Activated CD8-positive, alpha-beta T cell treated with anti-CD3 and anti-CD28 coated beads for 36 hours (primary cell): ENCODE results near the gene DHX32. TPM values are rescaled to one million over a fixed set of nuclear protein-coding genes. Genes with fewer than 3 reads are reported as not detected.

ENCODE experiments used
- ATAC-seq: fragments of 200-7000 bp; cut with Tn5 transposase; one replicate; pipeline ENCODE4 v1.10.0; 2021; ENCODE audit warnings: mild to moderate bottlenecking, moderate library complexity
- CTCF ChIA-PET: fragments of 350-600 bp; sonication (Branson Sonifier 250); formaldehyde crosslinking; loops from one replicate; lab custom pipeline; 2021; ENCODE audit warnings: antibody characterized with exemption; lab: Charles Lee
- POLR2A ChIA-PET: fragments of 350-600 bp; sonication (Branson Sonifier 250); formaldehyde crosslinking; loops from one replicate; lab custom pipeline; 2021; ENCODE audit warnings: antibody characterized with exemption; lab: Charles Lee
- DNase-seq: peaks from one replicate; pipeline ENCODE4 v3.0.0-alpha.2; 2020
- H3K27ac Mint-ChIP-seq: one replicate; pipeline ENCODE4 v1.8.0; 2021; ENCODE audit warnings: mild to moderate bottlenecking, mixed read lengths
- H3K27me3 Mint-ChIP-seq: one replicate; pipeline ENCODE4 v1.8.0; 2021; ENCODE audit warnings: mixed read lengths
- H3K36me3 Mint-ChIP-seq: one replicate; pipeline ENCODE4 v1.8.0; 2021; ENCODE audit warnings: low read depth, mixed read lengths
- H3K4me1 Mint-ChIP-seq: one replicate; pipeline ENCODE4 v1.8.0; 2021; ENCODE audit warnings: low read depth, mixed read lengths
- H3K4me3 Mint-ChIP-seq: one replicate; pipeline ENCODE4 v1.8.0; 2021; ENCODE audit warnings: mild to moderate bottlenecking, moderate library complexity, mixed read lengths
- H3K9me3 Mint-ChIP-seq: one replicate; pipeline ENCODE4 v1.8.0; 2021; ENCODE audit warnings: mixed read lengths
- CTCF ChIP-seq: fragments of 200-600 bp; IDR thresholded peaks from one replicate; pipeline ENCODE4 v1.8.0; 2022; ENCODE audit warnings: antibody characterized with exemption, mild to moderate bottlenecking
- intact Hi-C: fragments of 100-400 bp; cut with micrococcal nuclease; formaldehyde crosslinking; loops from one replicate; pipeline ENCODE4 v1.10.0; 2022
- total RNA-seq, 2 experiments: library from RNA; stranded (reverse); gene quantifications; one replicate each; pipeline ENCODE4 v1.2.3, GENCODE V29; 2021

The DHX32 gene
- total RNA-seq, 2 experiments from 2014 or later, result 26.6 to 27.8 TPM

DNA sequence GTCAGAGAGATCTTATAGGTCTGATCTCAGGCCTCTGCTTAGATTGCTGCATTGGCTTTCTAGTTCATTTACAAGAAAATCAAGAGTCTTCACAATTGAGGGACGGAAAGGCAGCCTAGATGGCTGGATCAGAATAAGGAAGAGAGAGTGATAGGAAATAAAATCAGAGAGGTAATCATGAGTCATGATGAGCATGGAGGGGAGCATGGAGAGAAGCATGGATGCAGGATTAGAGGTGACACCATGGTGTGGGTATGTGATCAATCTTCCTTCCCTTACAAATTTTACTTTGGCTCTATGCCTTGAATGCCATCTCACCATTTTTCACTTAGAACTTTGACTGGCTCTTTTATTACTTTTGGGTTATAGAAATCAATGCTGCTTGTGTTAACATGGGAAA lies 56.4 kb downstream of the DHX32 start:
- H3K4me3 Mint-ChIP-seq, result no peak overlapping the region
- no peaks in the 10 kb centered on the region for H3K27me3 Mint-ChIP-seq
- intact Hi-C loops, result no loop called here
- H3K27ac Mint-ChIP-seq, result no peak overlapping the region
- H3K4me1 Mint-ChIP-seq, result peaks cover 39% of the 10 kb centered on the region
- H3K9me3 Mint-ChIP-seq, result no peaks in the 10 kb centered on the region
- no peak for TF ChIP-seq CTCF
- ChIA-PET CTCF (no interaction called here), POLR2A (no interaction called here)
- DNase-seq (no peak), ATAC-seq (no peak)
- peaks cover 32% of the 10 kb centered on the region for H3K36me3 Mint-ChIP-seq

GRCh38 chr10:125823663-125824251 lies 57.3 kb downstream of the DHX32 start:
- DNase-seq (peak; percentile 22), ATAC-seq (peak; percentile 2)
- no peaks in the 10 kb centered on the region for H3K27me3 Mint-ChIP-seq
- intact Hi-C loops, result no loop called here
- POLR2A ChIA-PET, result interaction anchor here (0.6 to 1.7 kb wide), 3 partner anchors 12 to 277 kb away, joined by 3 to 6 read pairs (median 3); no protein-coding TSS in a partner anchor
- H3K9me3 Mint-ChIP-seq, result no peaks in the 10 kb centered on the region
- H3K36me3 Mint-ChIP-seq, result peaks cover 25% of the 10 kb centered on the region
- H3K27ac Mint-ChIP-seq, result no peak overlapping the region
- CTCF ChIA-PET, result no interaction called here
- peaks cover 32% of the 10 kb centered on the region for H3K4me1 Mint-ChIP-seq
- no peak overlapping the region for H3K4me3 Mint-ChIP-seq
- TF ChIP-seq CTCF, result no peak

DNA sequence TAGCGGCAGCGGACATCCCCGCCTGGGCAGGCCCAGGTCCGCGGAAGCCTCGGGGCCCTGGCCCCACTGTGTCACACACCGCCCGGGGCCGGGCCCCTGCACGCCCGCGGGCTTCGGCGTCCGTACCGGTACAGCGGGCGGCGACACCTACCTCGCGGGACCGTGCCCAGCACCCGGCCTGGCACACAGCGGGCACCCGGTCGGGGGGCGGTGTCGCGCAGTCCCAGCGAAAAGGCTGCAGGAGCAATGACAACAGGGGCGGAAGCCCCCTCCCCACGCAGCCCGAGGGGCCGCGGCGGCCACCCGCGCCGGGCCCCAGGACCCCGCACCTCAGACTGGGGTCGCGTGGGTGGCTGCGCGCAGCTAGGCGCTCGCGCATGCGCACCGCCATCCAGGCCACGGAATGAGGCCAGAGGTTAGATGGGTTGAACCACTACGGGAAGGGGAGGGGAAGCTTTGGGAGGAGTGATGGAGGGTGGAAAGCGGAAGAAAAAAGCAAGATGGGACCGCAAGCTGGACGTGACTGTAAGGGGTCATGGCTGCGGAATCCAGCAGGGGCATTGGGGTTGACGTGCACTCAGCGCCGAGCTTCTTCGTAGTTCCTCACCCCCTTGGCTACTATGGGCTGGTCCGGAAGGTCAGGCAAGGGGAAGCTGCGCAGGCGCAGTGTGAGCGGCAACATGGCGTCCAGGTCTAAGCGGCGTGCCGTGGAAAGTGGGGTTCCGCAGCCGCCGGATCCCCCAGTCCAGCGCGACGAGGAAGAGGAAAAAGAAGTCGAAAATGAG lies 58.0 kb downstream of the DHX32 start, which contains the start of the genes BCCIP and UROS:
BCCIP (plus strand) TSS at position 669 of the 785 bp plus-strand sequence; CDS start at position 681, 12 bp downstream.
UROS (minus strand) TSS at position 381 of the 785 bp plus-strand sequence. CDS start 6,759 bp downstream, outside the sequence.
- no peak within 1 kb of the TSS for H3K4me3 Mint-ChIP-seq
- intact Hi-C loops, result no loop called here

GRCh38 chr10:125820701-125821100 lies 60.4 kb downstream of the DHX32 start:
- no peak for ATAC-seq
- Mint-ChIP-seq H3K27ac (peak overlapping the region; percentile 22), H3K36me3 (peaks cover 7% of the 10 kb centered on the region), H3K27me3 (no peaks in the 10 kb centered on the region), H3K4me1 (peaks cover 20% of the 10 kb centered on the region), H3K4me3 (peak overlapping the region; percentile 9), H3K9me3 (no peaks in the 10 kb centered on the region)
- DNase-seq, result no peak
- ChIA-PET CTCF (interaction anchor here (1.4 kb wide), 1 partner anchor 10 kb away, joined by 3 read pairs; no protein-coding TSS in a partner anchor), POLR2A (interaction anchor here (0.6 kb wide), 1 partner anchor 23 kb away, joined by 3 read pairs; no protein-coding TSS in a partner anchor)
- intact Hi-C loops, result no loop called here
- TF ChIP-seq CTCF, result no peak

More for the DNA sequence above, 58.0 kb downstream of the DHX32 start, which contains the start of the genes BCCIP and UROS:
- TF ChIP-seq CTCF, result no peak
- CTCF ChIA-PET, result no interaction called here
- Mint-ChIP-seq H3K36me3 (peaks cover 19% of the 10 kb centered on the region), H3K27ac (peak within 1 kb of the TSS; percentile 70), H3K9me3 (no peaks in the 10 kb centered on the region), H3K27me3 (no peaks in the 10 kb centered on the region), H3K4me1 (peaks cover 27% of the 10 kb centered on the region)
- DNase-seq, result peak; percentile 92
- POLR2A ChIA-PET, result interaction anchor here (0.6 to 1.7 kb wide), 4 partner anchors 8 to 945 kb away, joined by 3 to 6 read pairs (median 3); no protein-coding TSS in a partner anchor
- ATAC-seq, result peak; percentile 89
